Cardiac muscle cell (in vitro differentiated cells and primary cell): Measurements from ENCODE around the gene PRPF40B. TPM values are rescaled to one million over a fixed set of nuclear protein-coding genes. Genes with fewer than 3 reads are reported as not detected.
A peak's percentile ranks its signal among the peaks of the same experiment; 100 is the strongest.
"Not testable (repeated sequence)": the region's sequence is repeated elsewhere in the genome, so short reads cannot be mapped to it uniquely, and the experiment has no call there.

Source experiments
- DNase-seq, 2 donors: peaks; one replicate each; pipeline versions ENCODE4 v3.0.0 to v3.0.0-alpha.2; 2010 to 2017; ENCODE audit warnings: low read depth in 1 of 2, low spot score in 1 of 2
- H3K27ac ChIP-seq: fragments of 200-600 bp; sonication (generic); 2 replicates; pipeline ENCODE4 v1.5.1; 2016
- H3K27me3 ChIP-seq: fragments of 200-600 bp; sonication (generic); 2 replicates; pipeline ENCODE4 v1.6.0; 2016; ENCODE audit warnings: control low read depth
- H3K36me3 ChIP-seq: fragments of 200-600 bp; sonication (generic); 2 replicates; pipeline ENCODE4 v1.5.1; 2016; ENCODE audit warnings: control low read depth
- H3K4me1 ChIP-seq: fragments of 200-600 bp; sonication (generic); 2 replicates; pipeline ENCODE4 v1.8.1; 2017; ENCODE audit warnings: low read depth, mild to moderate bottlenecking, mixed run types
- H3K4me3 ChIP-seq: fragments of 200-600 bp; sonication (generic); 2 replicates; pipeline ENCODE4 v1.5.1; 2016; ENCODE audit warnings: mild to moderate bottlenecking
- H3K9me3 ChIP-seq: fragments of 200-600 bp; sonication (generic); 2 replicates; pipeline ENCODE4 v1.5.1; 2017; ENCODE audit warnings: low read depth, mild to moderate bottlenecking, control low read depth
- polyA plus RNA-seq: library from polyadenylated mRNA; unstranded; fragments of >200 nt; fragmentation: Nextera tagmentation; extraction: Ambion mirVana; gene quantifications from 2 replicates; pipeline ENCODE4 v1.2.1, GENCODE V29; 2016
- total RNA-seq: library from RNA; depleted of rRNA; stranded (reverse); fragments of >200 nt; gene quantifications from 2 replicates; pipeline ENCODE4 v1.2.3, GENCODE V29; 2016
- TF ChIP-seq, protein P1 (sequence below): IDR thresholded peaks from 2 replicates; pipeline ENCODE4 v1.5.1; 2012; ENCODE audit warnings: low read depth, mild to moderate bottlenecking, low read length

PRPF40B gene
- total and polyA plus RNA-seq, 2 experiments from 2014 or later: 46.4 to 52.9 TPM

- Histone ChIP-seq H3K27ac (no peak overlapping the region), H3K4me1 (no peaks in the 10 kb centered on the region), H3K27me3 (no peaks in the 10 kb centered on the region), H3K36me3 (no peaks in the 10 kb centered on the region), H3K9me3 (no peaks in the 10 kb centered on the region), H3K4me3 (no peak overlapping the region)
- DNase-seq: no peak
- TF ChIP-seq, protein P1, sequence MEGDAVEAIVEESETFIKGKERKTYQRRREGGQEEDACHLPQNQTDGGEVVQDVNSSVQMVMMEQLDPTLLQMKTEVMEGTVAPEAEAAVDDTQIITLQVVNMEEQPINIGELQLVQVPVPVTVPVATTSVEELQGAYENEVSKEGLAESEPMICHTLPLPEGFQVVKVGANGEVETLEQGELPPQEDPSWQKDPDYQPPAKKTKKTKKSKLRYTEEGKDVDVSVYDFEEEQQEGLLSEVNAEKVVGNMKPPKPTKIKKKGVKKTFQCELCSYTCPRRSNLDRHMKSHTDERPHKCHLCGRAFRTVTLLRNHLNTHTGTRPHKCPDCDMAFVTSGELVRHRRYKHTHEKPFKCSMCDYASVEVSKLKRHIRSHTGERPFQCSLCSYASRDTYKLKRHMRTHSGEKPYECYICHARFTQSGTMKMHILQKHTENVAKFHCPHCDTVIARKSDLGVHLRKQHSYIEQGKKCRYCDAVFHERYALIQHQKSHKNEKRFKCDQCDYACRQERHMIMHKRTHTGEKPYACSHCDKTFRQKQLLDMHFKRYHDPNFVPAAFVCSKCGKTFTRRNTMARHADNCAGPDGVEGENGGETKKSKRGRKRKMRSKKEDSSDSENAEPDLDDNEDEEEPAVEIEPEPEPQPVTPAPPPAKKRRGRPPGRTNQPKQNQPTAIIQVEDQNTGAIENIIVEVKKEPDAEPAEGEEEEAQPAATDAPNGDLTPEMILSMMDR: no peak
Observed at GRCh38 chr12:49603721-49604120, 19.6 kb upstream of the PRPF40B start.

GRCh38 chr12:49604856-49605255, 18.5 kb upstream of the PRPF40B start:
- no peaks in the 10 kb centered on the region for H3K9me3 ChIP-seq
- H3K27me3 ChIP-seq: no peaks in the 10 kb centered on the region
- H3K4me1 ChIP-seq: no peaks in the 10 kb centered on the region
- DNase-seq: no peak
- no peak overlapping the region for H3K27ac ChIP-seq
- H3K4me3 ChIP-seq: no peak overlapping the region
- TF ChIP-seq, protein P1: no peak
- no peaks in the 10 kb centered on the region for H3K36me3 ChIP-seq

- not testable (repeated sequence) for H3K27ac ChIP-seq, H3K4me3 ChIP-seq, DNase-seq, H3K36me3 ChIP-seq, H3K9me3 ChIP-seq, H3K4me1 ChIP-seq, H3K27me3 ChIP-seq
Observed at GRCh38 chr12:49605539-49605938, 17.8 kb upstream of the PRPF40B start, which contains the start of gene FAM186B. FAM186B (minus strand) TSS chr12:49605639; CDS start chr12:49605477, 162 bp downstream.

DNA sequence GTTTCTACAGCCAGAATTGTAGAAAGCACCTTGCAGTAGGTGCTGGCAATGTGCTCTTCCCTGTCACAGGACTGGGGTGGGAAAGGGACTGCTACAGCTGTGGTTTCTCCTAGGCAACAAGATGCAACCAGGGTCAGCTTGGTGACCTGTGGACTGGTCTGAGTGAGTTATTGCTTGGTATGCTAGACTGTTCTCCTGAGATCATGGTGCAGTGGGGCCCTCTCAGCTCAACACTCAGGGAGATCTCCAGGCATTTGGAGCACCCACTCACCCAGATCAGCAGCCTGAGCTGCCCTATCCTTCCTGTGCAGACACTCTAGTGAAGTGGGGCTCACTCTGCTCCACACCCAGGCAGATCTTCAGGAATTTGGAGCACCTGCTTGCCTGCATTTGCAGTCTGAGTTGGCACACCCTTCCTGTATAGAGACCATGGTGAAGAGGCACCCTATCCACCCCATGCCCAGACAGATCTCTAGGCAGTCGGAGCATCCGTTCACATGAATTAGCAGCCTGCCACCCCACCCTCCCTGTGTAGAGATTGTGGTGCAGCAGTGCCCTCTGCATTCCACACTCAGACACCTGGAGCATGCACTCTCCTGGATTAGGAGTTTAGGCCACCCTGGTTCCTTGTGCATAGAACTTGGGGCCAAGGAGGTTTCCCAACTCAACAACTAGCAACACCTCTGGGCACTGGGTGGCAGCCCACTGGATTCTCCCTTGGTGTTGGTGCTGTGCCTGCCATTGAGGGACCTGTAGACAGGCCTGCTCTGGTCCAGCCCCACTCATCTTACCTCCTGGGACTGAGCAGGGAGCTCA, 14.1 kb upstream of the PRPF40B start:
- no peaks in the 10 kb centered on the region for H3K27me3 ChIP-seq
- no peaks in the 10 kb centered on the region for H3K36me3 ChIP-seq
- H3K27ac ChIP-seq: peak overlapping the region; percentile 0
- no peak overlapping the region for H3K4me3 ChIP-seq
- TF ChIP-seq, protein P1: no peak
- no peaks in the 10 kb centered on the region for H3K4me1 ChIP-seq
- no peaks in the 10 kb centered on the region for H3K9me3 ChIP-seq
- no peak for DNase-seq

- no peak overlapping the region for H3K4me3 ChIP-seq
- no peaks in the 10 kb centered on the region for H3K4me1 ChIP-seq
- TF ChIP-seq, protein P1: no peak
- H3K36me3 ChIP-seq: no peaks in the 10 kb centered on the region
- no peak overlapping the region for H3K27ac ChIP-seq
- no peaks in the 10 kb centered on the region for H3K27me3 ChIP-seq
- no peak for DNase-seq
- H3K9me3 ChIP-seq: no peaks in the 10 kb centered on the region
Observed at GRCh38 chr12:49609875-49610154, 13.5 kb upstream of the PRPF40B start.

GRCh38 chr12:49610785-49611184, 12.6 kb upstream of the PRPF40B start:
- DNase-seq: not testable (repeated sequence)

DNA sequence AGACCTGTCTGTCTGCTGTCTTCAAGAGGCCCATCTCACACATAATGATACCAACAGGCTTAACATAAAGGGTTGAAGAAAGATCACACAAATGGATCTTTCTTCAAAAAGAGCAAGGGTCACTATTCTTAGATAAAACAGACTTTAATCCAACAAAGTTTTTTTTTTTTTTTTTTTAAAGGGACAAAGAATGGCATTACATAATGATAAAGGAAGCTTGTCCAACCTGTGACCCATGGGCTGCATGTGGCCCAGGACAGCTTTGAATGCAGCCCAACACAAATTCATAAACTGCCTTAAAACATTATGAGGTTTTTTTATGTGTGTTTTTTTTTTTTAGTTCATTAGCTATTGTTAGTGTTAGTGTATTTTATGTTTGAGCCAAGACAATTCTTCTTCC, 11.2 kb upstream of the PRPF40B start:
- TF ChIP-seq, protein P1: no peak
- H3K4me3 ChIP-seq: no peak overlapping the region
- no peaks in the 10 kb centered on the region for H3K27me3 ChIP-seq
- no peak for DNase-seq
- H3K36me3 ChIP-seq: no peaks in the 10 kb centered on the region
- H3K27ac ChIP-seq: no peak overlapping the region
- no peaks in the 10 kb centered on the region for H3K9me3 ChIP-seq
- H3K4me1 ChIP-seq: no peaks in the 10 kb centered on the region

More at GRCh38 chr12:49610785-49611184, 12.6 kb upstream of the PRPF40B start:
- not testable (repeated sequence) for H3K4me3 ChIP-seq, H3K4me1 ChIP-seq, H3K27me3 ChIP-seq, H3K9me3 ChIP-seq, H3K36me3 ChIP-seq, H3K27ac ChIP-seq
